GM23338 (cell line): ENCODE measurements around the gene AOC3. TPM values are rescaled to one million over a fixed set of nuclear protein-coding genes. Genes with fewer than 3 reads are reported as not detected.

Experiments
- ATAC-seq: fragments of 200-7000 bp; cut with Tn5 transposase; 3 replicates; pipeline ENCODE4 v1.9.1; 2020
- DNase-seq: peaks from one replicate; pipeline ENCODE4 v3.0.0-alpha.2; 2015; ENCODE audit warnings: low spot score
- H2AFZ ChIP-seq: fragments of 200-600 bp; sonication (generic); 2 replicates; pipeline ENCODE4 v1.8.0; 2016; ENCODE audit warnings: antibody characterized with exemption, mild to moderate bottlenecking, moderate library complexity
- H3F3A ChIP-seq: fragments of 200-600 bp; sonication (generic); replicated peaks from 2 replicates; pipeline ENCODE4 v1.8.0; 2017; ENCODE audit warnings: antibody characterized with exemption, mixed run types, low read depth
- H3K27ac ChIP-seq: fragments of 200-600 bp; sonication (generic); 2 replicates; pipeline ENCODE4 v1.6.1; 2016; ENCODE audit warnings: low read depth
- H3K27me3 ChIP-seq: fragments of 200-600 bp; sonication (generic); 2 replicates; pipeline ENCODE4 v1.8.0; 2016; ENCODE audit warnings: mild to moderate bottlenecking, mixed run types, moderate library complexity; ENCODE audit not compliant: insufficient read depth
- H3K36me3 ChIP-seq: fragments of 200-600 bp; sonication (generic); 2 replicates; pipeline ENCODE4 v1.8.0; 2016; ENCODE audit warnings: mild to moderate bottlenecking; ENCODE audit not compliant: insufficient read depth
- H3K4me1 ChIP-seq: fragments of 200-600 bp; sonication (generic); 2 replicates; pipeline ENCODE4 v1.8.0; 2016; ENCODE audit warnings: mild to moderate bottlenecking, moderate library complexity; ENCODE audit not compliant: insufficient read depth
- H3K4me2 ChIP-seq: fragments of 200-600 bp; sonication (generic); 2 replicates; pipeline ENCODE4 v1.7.1; 2017; ENCODE audit warnings: mixed run types
- H3K4me3 ChIP-seq: fragments of 200-600 bp; sonication (generic); 2 replicates; pipeline ENCODE4 v1.6.1; 2016; ENCODE audit warnings: mixed run types
- H3K79me2 ChIP-seq: fragments of 200-600 bp; sonication (generic); replicated peaks from 2 replicates; pipeline ENCODE4 v1.8.0; 2017; ENCODE audit warnings: mild to moderate bottlenecking; ENCODE audit not compliant: insufficient read depth
- H3K9me2 ChIP-seq: fragments of 200-600 bp; sonication (generic); 2 replicates; pipeline ENCODE4 v1.8.0; 2017; ENCODE audit not compliant: insufficient read depth
- H4K20me1 ChIP-seq: fragments of 200-600 bp; sonication (generic); replicated peaks from 2 replicates; pipeline ENCODE4 v1.8.0; 2017; ENCODE audit warnings: mild to moderate bottlenecking; ENCODE audit not compliant: insufficient read depth
- H3K27ac Mint-ChIP-seq: 2 replicates; pipeline ENCODE4 v1.8.0; 2020; ENCODE audit warnings: inconsistent platforms, mild to moderate bottlenecking, moderate library complexity, mixed read lengths
- H3K27me3 Mint-ChIP-seq: 3 replicates; pipeline ENCODE4 v1.8.0; 2022; ENCODE audit warnings: low read depth, mild to moderate bottlenecking, moderate library complexity, mixed read lengths, inconsistent platforms; ENCODE audit not compliant: insufficient read depth, poor library complexity
- H3K36me3 Mint-ChIP-seq: 3 replicates; pipeline ENCODE4 v1.8.0; 2021; ENCODE audit warnings: low read depth, mild to moderate bottlenecking, inconsistent platforms, moderate library complexity, mixed read lengths
- H3K4me1 Mint-ChIP-seq: 3 replicates; pipeline ENCODE4 v1.8.0; 2020; ENCODE audit warnings: mild to moderate bottlenecking, inconsistent platforms, mixed read lengths
- H3K4me3 Mint-ChIP-seq: 3 replicates; pipeline ENCODE4 v1.8.0; 2021; ENCODE audit warnings: moderate library complexity, mild to moderate bottlenecking, inconsistent platforms, mixed read lengths
- H3K9me3 Mint-ChIP-seq: 3 replicates; pipeline ENCODE4 v1.8.0; 2020; ENCODE audit warnings: moderate library complexity, mild to moderate bottlenecking, inconsistent platforms, mixed read lengths
- EZH2 ChIP-seq: fragments of 200-600 bp; sonication (generic); IDR thresholded peaks from one replicate; pipeline ENCODE4 v1.8.0; 2017; ENCODE audit warnings: antibody characterized with exemption, mild to moderate bottlenecking, low read depth; ENCODE audit not compliant: unreplicated experiment
- EZH2phosphoT487 ChIP-seq: fragments of 200-600 bp; sonication (generic); IDR thresholded peaks from one replicate; pipeline ENCODE4 v1.8.1; 2018; ENCODE audit warnings: antibody characterized with exemption; ENCODE audit not compliant: unreplicated experiment
- STAT1 ChIP-seq: IDR thresholded peaks from one replicate; pipeline ENCODE4 v1.6.1; 2016; ENCODE audit warnings: antibody characterized with exemption; ENCODE audit not compliant: unreplicated experiment
- ZNF114 ChIP-seq: fragments of 250-450 bp; sonication (Bioruptor Pico); IDR thresholded peaks from 2 replicates; pipeline ENCODE4 v1.5.0; 2020; ENCODE audit warnings: mild to moderate bottlenecking, moderate library complexity
- ZNF331 ChIP-seq: fragments of 250-450 bp; sonication (Bioruptor Pico); IDR thresholded peaks from 2 replicates; pipeline ENCODE4 v1.5.0; 2020; ENCODE audit warnings: low read depth, mild to moderate bottlenecking, moderate library complexity
- polyA plus RNA-seq: library from polyadenylated mRNA; unstranded; fragments of >200 nt; fragmentation: Nextera tagmentation; extraction: Ambion mirVana; gene quantifications from 2 replicates; pipeline ENCODE4 v1.2.1, GENCODE V29; 2016
- total RNA-seq: library from RNA; depleted of rRNA; stranded (reverse); fragments of >200 nt; shearing (Covaris generic); gene quantifications from 2 replicates; pipeline ENCODE4 v1.2.3, GENCODE V29; 2014
- TF ChIP-seq, protein P1 (sequence below): IDR thresholded peaks from one replicate; pipeline ENCODE4 v1.6.1; 2018; ENCODE audit warnings: antibody characterized with exemption; ENCODE audit not compliant: unreplicated experiment
- TF ChIP-seq, protein P2 (sequence below): IDR thresholded peaks from 2 replicates; pipeline ENCODE4 v1.6.1; 2016; ENCODE audit warnings: antibody characterized with exemption
- TF ChIP-seq, protein P3 (sequence below), 2 experiments: fragments of 200-600 bp in 1 of 2; sonication (generic) in 1 of 2; conservative IDR thresholded peaks; 2 replicates each; pipeline versions ENCODE4 v1.5.1 to v1.6.1; 2016 to 2017; ENCODE audit warnings: antibody characterized with exemption in 2 of 2, low read depth in 2 of 2, mild to moderate bottlenecking in 2 of 2, moderate library complexity in 1 of 2
- TF ChIP-seq, protein P4 (sequence below): fragments of 250-450 bp; sonication (Bioruptor Pico); IDR thresholded peaks from 2 replicates; pipeline ENCODE4 v1.5.0; 2020; ENCODE audit warnings: mild to moderate bottlenecking, moderate library complexity

The AOC3 gene
- total and polyA plus RNA-seq, 2 experiments from 2014 or later: 1.4 to 1.7 TPM

DNA sequence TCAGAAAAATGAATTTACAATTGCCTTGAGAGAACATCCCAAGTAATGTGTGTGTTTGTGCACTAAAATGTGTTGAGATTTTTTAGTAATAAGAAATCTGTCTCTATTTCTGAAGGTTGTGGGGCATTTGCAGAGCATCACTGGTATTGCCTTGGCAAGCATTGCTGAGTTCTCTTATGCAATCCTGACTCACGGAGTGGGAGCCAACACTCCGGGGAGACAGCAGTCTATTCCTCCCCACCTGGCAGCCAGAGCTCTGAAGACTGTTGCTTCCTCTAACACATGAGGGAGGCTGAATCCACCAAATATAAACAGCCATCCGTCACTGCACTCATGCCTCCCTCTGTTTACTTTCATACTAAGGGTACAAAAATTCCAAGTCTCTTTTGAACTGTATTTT, 41.7 kb upstream of the AOC3 start:
- no peak overlapping the region for H3K4me3 ChIP-seq
- Mint-ChIP-seq H3K27ac (no peak overlapping the region), H3K4me1 (no peaks in the 10 kb centered on the region), H3K36me3 (peaks cover 14% of the 10 kb centered on the region), H3K4me3 (no peak overlapping the region), H3K9me3 (no peaks in the 10 kb centered on the region), H3K27me3 (no peaks in the 10 kb centered on the region)
- H3K4me1 ChIP-seq: no peaks in the 10 kb centered on the region
- no peaks in the 10 kb centered on the region for H3K27me3 ChIP-seq
- TF ChIP-seq STAT1 (no peak), ZNF114 (CRISPR knock-in tag) (no peak), EZH2phosphoT487 (no peak), ZNF331 (CRISPR knock-in tag) (no peak), EZH2 (no peak)
- TF ChIP-seq, protein P1, sequence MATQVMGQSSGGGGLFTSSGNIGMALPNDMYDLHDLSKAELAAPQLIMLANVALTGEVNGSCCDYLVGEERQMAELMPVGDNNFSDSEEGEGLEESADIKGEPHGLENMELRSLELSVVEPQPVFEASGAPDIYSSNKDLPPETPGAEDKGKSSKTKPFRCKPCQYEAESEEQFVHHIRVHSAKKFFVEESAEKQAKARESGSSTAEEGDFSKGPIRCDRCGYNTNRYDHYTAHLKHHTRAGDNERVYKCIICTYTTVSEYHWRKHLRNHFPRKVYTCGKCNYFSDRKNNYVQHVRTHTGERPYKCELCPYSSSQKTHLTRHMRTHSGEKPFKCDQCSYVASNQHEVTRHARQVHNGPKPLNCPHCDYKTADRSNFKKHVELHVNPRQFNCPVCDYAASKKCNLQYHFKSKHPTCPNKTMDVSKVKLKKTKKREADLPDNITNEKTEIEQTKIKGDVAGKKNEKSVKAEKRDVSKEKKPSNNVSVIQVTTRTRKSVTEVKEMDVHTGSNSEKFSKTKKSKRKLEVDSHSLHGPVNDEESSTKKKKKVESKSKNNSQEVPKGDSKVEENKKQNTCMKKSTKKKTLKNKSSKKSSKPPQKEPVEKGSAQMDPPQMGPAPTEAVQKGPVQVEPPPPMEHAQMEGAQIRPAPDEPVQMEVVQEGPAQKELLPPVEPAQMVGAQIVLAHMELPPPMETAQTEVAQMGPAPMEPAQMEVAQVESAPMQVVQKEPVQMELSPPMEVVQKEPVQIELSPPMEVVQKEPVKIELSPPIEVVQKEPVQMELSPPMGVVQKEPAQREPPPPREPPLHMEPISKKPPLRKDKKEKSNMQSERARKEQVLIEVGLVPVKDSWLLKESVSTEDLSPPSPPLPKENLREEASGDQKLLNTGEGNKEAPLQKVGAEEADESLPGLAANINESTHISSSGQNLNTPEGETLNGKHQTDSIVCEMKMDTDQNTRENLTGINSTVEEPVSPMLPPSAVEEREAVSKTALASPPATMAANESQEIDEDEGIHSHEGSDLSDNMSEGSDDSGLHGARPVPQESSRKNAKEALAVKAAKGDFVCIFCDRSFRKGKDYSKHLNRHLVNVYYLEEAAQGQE: no peak
- TF ChIP-seq, protein P2, sequence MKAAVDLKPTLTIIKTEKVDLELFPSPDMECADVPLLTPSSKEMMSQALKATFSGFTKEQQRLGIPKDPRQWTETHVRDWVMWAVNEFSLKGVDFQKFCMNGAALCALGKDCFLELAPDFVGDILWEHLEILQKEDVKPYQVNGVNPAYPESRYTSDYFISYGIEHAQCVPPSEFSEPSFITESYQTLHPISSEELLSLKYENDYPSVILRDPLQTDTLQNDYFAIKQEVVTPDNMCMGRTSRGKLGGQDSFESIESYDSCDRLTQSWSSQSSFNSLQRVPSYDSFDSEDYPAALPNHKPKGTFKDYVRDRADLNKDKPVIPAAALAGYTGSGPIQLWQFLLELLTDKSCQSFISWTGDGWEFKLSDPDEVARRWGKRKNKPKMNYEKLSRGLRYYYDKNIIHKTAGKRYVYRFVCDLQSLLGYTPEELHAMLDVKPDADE: no peak
- TF ChIP-seq, protein P3, sequence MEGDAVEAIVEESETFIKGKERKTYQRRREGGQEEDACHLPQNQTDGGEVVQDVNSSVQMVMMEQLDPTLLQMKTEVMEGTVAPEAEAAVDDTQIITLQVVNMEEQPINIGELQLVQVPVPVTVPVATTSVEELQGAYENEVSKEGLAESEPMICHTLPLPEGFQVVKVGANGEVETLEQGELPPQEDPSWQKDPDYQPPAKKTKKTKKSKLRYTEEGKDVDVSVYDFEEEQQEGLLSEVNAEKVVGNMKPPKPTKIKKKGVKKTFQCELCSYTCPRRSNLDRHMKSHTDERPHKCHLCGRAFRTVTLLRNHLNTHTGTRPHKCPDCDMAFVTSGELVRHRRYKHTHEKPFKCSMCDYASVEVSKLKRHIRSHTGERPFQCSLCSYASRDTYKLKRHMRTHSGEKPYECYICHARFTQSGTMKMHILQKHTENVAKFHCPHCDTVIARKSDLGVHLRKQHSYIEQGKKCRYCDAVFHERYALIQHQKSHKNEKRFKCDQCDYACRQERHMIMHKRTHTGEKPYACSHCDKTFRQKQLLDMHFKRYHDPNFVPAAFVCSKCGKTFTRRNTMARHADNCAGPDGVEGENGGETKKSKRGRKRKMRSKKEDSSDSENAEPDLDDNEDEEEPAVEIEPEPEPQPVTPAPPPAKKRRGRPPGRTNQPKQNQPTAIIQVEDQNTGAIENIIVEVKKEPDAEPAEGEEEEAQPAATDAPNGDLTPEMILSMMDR (conservative IDR thresholded peaks at IDR 0.05; ENCODE audit: low read depth in 2 of 2): no peak
- TF ChIP-seq, protein P4, sequence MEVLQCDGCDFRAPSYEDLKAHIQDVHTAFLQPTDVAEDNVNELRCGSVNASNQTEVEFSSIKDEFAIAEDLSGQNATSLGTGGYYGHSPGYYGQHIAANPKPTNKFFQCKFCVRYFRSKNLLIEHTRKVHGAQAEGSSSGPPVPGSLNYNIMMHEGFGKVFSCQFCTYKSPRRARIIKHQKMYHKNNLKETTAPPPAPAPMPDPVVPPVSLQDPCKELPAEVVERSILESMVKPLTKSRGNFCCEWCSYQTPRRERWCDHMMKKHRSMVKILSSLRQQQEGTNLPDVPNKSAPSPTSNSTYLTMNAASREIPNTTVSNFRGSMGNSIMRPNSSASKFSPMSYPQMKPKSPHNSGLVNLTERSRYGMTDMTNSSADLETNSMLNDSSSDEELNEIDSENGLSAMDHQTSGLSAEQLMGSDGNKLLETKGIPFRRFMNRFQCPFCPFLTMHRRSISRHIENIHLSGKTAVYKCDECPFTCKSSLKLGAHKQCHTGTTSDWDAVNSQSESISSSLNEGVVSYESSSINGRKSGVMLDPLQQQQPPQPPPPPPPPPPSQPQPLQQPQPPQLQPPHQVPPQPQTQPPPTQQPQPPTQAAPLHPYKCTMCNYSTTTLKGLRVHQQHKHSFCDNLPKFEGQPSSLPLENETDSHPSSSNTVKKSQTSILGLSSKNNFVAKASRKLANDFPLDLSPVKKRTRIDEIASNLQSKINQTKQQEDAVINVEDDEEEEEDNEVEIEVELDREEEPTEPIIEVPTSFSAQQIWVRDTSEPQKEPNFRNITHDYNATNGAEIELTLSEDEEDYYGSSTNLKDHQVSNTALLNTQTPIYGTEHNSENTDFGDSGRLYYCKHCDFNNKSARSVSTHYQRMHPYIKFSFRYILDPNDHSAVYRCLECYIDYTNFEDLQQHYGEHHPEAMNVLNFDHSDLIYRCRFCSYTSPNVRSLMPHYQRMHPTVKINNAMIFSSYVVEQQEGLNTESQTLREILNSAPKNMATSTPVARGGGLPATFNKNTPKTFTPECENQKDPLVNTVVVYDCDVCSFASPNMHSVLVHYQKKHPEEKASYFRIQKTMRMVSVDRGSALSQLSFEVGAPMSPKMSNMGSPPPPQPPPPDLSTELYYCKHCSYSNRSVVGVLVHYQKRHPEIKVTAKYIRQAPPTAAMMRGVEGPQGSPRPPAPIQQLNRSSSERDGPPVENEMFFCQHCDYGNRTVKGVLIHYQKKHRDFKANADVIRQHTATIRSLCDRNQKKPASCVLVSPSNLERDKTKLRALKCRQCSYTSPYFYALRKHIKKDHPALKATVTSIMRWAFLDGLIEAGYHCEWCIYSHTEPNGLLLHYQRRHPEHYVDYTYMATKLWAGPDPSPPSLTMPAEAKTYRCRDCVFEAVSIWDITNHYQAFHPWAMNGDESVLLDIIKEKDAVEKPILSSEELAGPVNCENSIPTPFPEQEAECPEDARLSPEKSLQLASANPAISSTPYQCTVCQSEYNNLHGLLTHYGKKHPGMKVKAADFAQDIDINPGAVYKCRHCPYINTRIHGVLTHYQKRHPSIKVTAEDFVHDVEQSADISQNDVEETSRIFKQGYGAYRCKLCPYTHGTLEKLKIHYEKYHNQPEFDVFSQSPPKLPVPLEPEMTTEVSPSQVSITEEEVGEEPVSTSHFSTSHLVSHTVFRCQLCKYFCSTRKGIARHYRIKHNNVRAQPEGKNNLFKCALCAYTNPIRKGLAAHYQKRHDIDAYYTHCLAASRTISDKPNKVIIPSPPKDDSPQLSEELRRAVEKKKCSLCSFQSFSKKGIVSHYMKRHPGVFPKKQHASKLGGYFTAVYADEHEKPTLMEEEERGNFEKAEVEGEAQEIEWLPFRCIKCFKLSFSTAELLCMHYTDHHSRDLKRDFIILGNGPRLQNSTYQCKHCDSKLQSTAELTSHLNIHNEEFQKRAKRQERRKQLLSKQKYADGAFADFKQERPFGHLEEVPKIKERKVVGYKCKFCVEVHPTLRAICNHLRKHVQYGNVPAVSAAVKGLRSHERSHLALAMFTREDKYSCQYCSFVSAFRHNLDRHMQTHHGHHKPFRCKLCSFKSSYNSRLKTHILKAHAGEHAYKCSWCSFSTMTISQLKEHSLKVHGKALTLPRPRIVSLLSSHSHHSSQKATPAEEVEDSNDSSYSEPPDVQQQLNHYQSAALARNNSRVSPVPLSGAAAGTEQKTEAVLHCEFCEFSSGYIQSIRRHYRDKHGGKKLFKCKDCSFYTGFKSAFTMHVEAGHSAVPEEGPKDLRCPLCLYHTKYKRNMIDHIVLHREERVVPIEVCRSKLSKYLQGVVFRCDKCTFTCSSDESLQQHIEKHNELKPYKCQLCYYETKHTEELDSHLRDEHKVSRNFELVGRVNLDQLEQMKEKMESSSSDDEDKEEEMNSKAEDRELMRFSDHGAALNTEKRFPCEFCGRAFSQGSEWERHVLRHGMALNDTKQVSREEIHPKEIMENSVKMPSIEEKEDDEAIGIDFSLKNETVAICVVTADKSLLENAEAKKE (CRISPR knock-in tag): no peak
- H3K4me2 ChIP-seq: no peak overlapping the region
- DNase-seq (no peak), ATAC-seq (no peak)
- no peak overlapping the region for H3K27ac ChIP-seq
- H4K20me1 ChIP-seq: peaks cover 5% of the 10 kb centered on the region
- no peaks in the 10 kb centered on the region for H3F3A ChIP-seq
- peaks cover 12% of the 10 kb centered on the region for H3K36me3 ChIP-seq
- H3K9me2 ChIP-seq: no peaks in the 10 kb centered on the region
- no peak overlapping the region for H2AFZ ChIP-seq
- no peaks in the 10 kb centered on the region for H3K79me2 ChIP-seq
